ENCODE data around the gene GABRB2. TPM values are rescaled to one million over a fixed set of nuclear protein-coding genes. Genes with fewer than 3 reads are reported as not detected.
A peak's percentile ranks its signal among the peaks of the same experiment; 100 is the strongest.

GABRB2 gene
- total and polyA plus RNA-seq, 3 experiments from 2014 or later = not detected

DNA sequence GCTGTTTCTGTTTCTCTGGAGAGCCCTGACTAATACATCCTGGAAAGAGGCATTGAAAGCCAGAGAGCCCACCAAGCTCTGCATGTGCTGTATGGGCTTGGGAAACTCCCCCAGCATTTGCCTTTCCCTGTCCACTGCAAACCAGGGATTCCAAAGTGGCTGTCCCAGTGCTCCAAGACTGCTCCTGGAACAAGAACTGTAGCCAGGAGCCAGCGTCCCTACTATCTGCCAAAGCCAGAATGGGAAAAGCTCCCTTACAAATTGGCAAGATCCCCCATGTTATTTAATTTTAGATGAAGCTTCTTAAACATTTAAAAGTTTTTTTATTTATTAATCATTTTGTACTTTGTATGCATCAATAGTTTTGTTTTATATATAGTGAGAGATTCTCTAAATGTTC lies 263.2 kb downstream of the GABRB2 start:
- H3K4me1 ChIP-seq (ENCODE audit: insufficient read depth, low read length) = no peaks in the 10 kb centered on the region
- no peaks in the 10 kb centered on the region for H3K9me3 ChIP-seq (ENCODE audit: low read length)
- Mint-ChIP-seq H3K4me1 (no peaks in the 10 kb centered on the region), H3K36me3 (no peaks in the 10 kb centered on the region), H3K27me3 (no peaks in the 10 kb centered on the region), H3K4me3 (no peak overlapping the region), H3K9me3 (peaks cover 0 to 7% (median 0%) of the 10 kb centered on the region in 5 donors), H3K27ac (no peak overlapping the region)
- POLR2A ChIA-PET = no interaction called here
- no peaks in the 10 kb centered on the region for H3K36me3 ChIP-seq (ENCODE audit: insufficient read depth, low read length)
- CTCF ChIA-PET = no interaction called here
- no peaks in the 10 kb centered on the region for H3K27me3 ChIP-seq (ENCODE audit: insufficient read depth, low read length, poor library complexity, severe bottlenecking)
- no peak for DNase-seq
- no peak overlapping the region for H3K4me3 ChIP-seq (ENCODE audit: low read length)
- H3K27ac ChIP-seq (ENCODE audit: low read depth, low read length) = no peak overlapping the region

GRCh38 chr5:161278739-161279660 lies 267.5 kb downstream of the GABRB2 start:
- no peaks in the 10 kb centered on the region for H3K4me1 Mint-ChIP-seq
- no peak overlapping the region for H3K27ac Mint-ChIP-seq
- POLR2A ChIA-PET = no interaction called here
- H3K4me3 ChIP-seq (ENCODE audit: low read length) = no peak overlapping the region
- no peaks in the 10 kb centered on the region for H3K36me3 Mint-ChIP-seq
- no peak for DNase-seq
- no peak overlapping the region for H3K27ac ChIP-seq (ENCODE audit: low read depth, low read length)
- no peaks in the 10 kb centered on the region for H3K9me3 ChIP-seq (ENCODE audit: low read length)
- no peaks in the 10 kb centered on the region for H3K36me3 ChIP-seq (ENCODE audit: insufficient read depth, low read length)
- CTCF ChIA-PET = no interaction called here
- H3K4me3 Mint-ChIP-seq = no peak overlapping the region
- H3K27me3 Mint-ChIP-seq = no peaks in the 10 kb centered on the region
- H3K27me3 ChIP-seq (ENCODE audit: insufficient read depth, low read length, poor library complexity, severe bottlenecking) = no peaks in the 10 kb centered on the region
- H3K4me1 ChIP-seq (ENCODE audit: insufficient read depth, low read length) = no peaks in the 10 kb centered on the region
- peaks cover 0 to 7% (median 0%) of the 10 kb centered on the region in 5 donors for H3K9me3 Mint-ChIP-seq

DNA sequence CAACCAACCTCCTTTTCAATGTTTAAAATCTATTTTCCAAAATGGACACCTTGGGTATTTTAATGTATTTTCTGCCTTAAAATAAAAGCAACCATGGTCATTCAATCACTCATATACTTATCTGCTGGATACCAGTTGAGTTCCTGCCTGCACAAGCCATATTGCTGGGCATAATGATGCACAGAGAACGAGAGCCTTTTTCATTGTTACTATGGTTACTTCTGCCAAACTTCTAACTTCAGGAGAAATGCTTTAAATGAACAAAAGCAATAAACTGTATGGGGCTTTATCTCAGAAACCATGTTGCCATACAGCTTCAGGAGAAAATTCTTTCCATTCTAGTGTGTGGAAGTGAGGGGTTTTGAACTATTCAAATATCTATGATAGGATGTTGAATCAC lies 269.5 kb downstream of the GABRB2 start:
- Histone ChIP-seq H3K4me3 (ENCODE audit: low read length) (no peak overlapping the region), H3K27ac (ENCODE audit: low read depth, low read length) (no peak overlapping the region), H3K9me3 (ENCODE audit: low read length) (no peaks in the 10 kb centered on the region), H3K27me3 (ENCODE audit: insufficient read depth, low read length, poor library complexity, severe bottlenecking) (no peaks in the 10 kb centered on the region), H3K4me1 (ENCODE audit: insufficient read depth, low read length) (no peaks in the 10 kb centered on the region), H3K36me3 (ENCODE audit: insufficient read depth, low read length) (no peaks in the 10 kb centered on the region)
- Mint-ChIP-seq H3K4me1 (no peaks in the 10 kb centered on the region), H3K27ac (no peak overlapping the region), H3K9me3 (peaks cover 0 to 10% (median 4%) of the 10 kb centered on the region in 5 donors), H3K4me3 (no peak overlapping the region), H3K36me3 (no peaks in the 10 kb centered on the region), H3K27me3 (no peaks in the 10 kb centered on the region)
- ChIA-PET POLR2A (no interaction called here), CTCF (no interaction called here)
- no peak for DNase-seq

DNA sequence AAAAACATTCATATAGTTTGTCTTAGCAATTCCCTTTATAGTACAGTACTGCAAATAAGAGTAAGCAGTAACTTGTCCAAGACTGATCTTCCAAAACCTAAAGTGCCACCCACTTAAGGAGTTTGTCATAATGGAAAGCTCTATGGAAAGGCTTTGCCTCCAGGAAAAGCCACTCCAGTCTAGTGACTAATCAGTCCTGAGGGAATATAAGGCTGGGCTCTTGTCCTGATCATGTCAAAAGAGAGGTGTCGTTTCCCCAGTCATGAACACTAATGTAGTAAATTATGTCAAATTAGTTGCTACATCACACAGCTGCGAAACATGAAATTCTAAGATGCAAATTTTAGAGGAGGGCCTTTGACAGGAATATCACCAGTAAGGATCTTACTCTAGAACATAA lies 271.6 kb downstream of the GABRB2 start:
- Mint-ChIP-seq H3K36me3 (no peaks in the 10 kb centered on the region), H3K27me3 (no peaks in the 10 kb centered on the region), H3K27ac (peak overlapping the region in 1 of 8 donors; percentile 50), H3K9me3 (peaks cover 0 to 9% (median 4%) of the 10 kb centered on the region in 5 donors), H3K4me1 (no peaks in the 10 kb centered on the region), H3K4me3 (no peak overlapping the region)
- no peak for DNase-seq
- POLR2A ChIA-PET = no interaction called here
- H3K27me3 ChIP-seq (ENCODE audit: insufficient read depth, low read length, poor library complexity, severe bottlenecking) = no peaks in the 10 kb centered on the region
- CTCF ChIA-PET = no interaction called here
- H3K4me3 ChIP-seq (ENCODE audit: low read length) = no peak overlapping the region
- H3K36me3 ChIP-seq (ENCODE audit: insufficient read depth, low read length) = no peaks in the 10 kb centered on the region
- no peaks in the 10 kb centered on the region for H3K9me3 ChIP-seq (ENCODE audit: low read length)
- no peaks in the 10 kb centered on the region for H3K4me1 ChIP-seq (ENCODE audit: insufficient read depth, low read length)
- H3K27ac ChIP-seq (ENCODE audit: low read depth, low read length) = no peak overlapping the region

- DNase-seq = no peak
- Histone ChIP-seq H3K27me3 (ENCODE audit: insufficient read depth, low read length, poor library complexity, severe bottlenecking) (no peaks in the 10 kb centered on the region), H3K4me3 (ENCODE audit: low read length) (no peak overlapping the region), H3K4me1 (ENCODE audit: insufficient read depth, low read length) (no peaks in the 10 kb centered on the region), H3K9me3 (ENCODE audit: low read length) (no peaks in the 10 kb centered on the region), H3K36me3 (ENCODE audit: insufficient read depth, low read length) (no peaks in the 10 kb centered on the region), H3K27ac (ENCODE audit: low read depth, low read length) (no peak overlapping the region)
- H3K27ac Mint-ChIP-seq = no peak overlapping the region
- ChIA-PET CTCF (no interaction called here), POLR2A (no interaction called here)
- H3K9me3 Mint-ChIP-seq = peaks cover 0 to 9% (median 5%) of the 10 kb centered on the region in 5 donors
- H3K27me3 Mint-ChIP-seq = no peaks in the 10 kb centered on the region
- H3K4me1 Mint-ChIP-seq = no peaks in the 10 kb centered on the region
- H3K36me3 Mint-ChIP-seq = no peaks in the 10 kb centered on the region
- no peak overlapping the region for H3K4me3 Mint-ChIP-seq
These were observed 273.1 kb downstream of the GABRB2 start for GRCh38 chr5:161273410-161273809.

DNA sequence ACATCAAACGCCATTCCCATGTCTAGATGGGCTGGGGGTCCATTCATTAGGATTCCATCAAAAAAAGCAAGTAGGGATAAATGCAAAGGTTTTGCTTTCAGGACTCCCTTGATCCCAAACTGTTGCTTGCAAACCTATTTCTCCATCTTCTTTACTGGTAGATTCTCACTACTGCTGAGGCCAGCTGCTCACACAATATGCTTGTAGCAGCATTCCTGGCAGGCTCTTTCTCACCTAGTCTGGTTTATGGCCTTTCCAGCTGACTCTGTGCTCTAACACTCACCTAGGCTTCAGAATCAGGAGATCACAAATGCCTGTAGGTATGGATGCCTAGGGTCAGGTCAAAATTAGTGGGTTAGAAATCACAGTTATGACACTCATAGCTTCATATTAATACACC lies 274.7 kb downstream of the GABRB2 start:
- Histone ChIP-seq H3K27me3 (ENCODE audit: insufficient read depth, low read length, poor library complexity, severe bottlenecking) (no peaks in the 10 kb centered on the region), H3K27ac (ENCODE audit: low read depth, low read length) (no peak overlapping the region), H3K4me3 (ENCODE audit: low read length) (no peak overlapping the region), H3K36me3 (ENCODE audit: insufficient read depth, low read length) (no peaks in the 10 kb centered on the region), H3K9me3 (ENCODE audit: low read length) (no peaks in the 10 kb centered on the region), H3K4me1 (ENCODE audit: insufficient read depth, low read length) (no peaks in the 10 kb centered on the region)
- ChIA-PET POLR2A (no interaction called here), CTCF (no interaction called here)
- DNase-seq = no peak
- no peak overlapping the region for H3K4me3 Mint-ChIP-seq
- no peaks in the 10 kb centered on the region for H3K36me3 Mint-ChIP-seq
- peaks cover 0 to 9% (median 7%) of the 10 kb centered on the region in 5 donors for H3K9me3 Mint-ChIP-seq
- H3K4me1 Mint-ChIP-seq = no peaks in the 10 kb centered on the region
- no peaks in the 10 kb centered on the region for H3K27me3 Mint-ChIP-seq
- no peak overlapping the region for H3K27ac Mint-ChIP-seq

DNA sequence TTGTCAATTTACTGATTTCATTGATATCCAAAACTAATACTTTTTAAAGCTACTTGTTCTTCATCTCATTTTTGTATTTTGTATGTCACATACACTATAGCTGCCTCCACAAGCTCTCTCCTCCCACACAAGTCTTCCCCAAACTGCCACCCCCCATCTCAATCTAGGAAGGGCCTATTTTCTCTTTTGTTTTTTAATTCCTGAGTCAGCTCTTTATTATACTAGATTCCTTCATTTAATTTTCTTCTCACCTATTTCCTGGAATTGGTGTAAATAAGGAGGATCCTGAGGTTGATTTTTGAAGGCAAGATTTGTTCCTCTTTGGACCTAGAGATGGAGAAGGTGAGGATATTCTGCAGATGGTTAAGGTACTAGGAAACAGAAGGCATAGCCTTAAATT lies 277.4 kb downstream of the GABRB2 start:
- ChIA-PET POLR2A (no interaction called here), CTCF (no interaction called here)
- Mint-ChIP-seq H3K4me1 (no peaks in the 10 kb centered on the region), H3K27me3 (no peaks in the 10 kb centered on the region), H3K4me3 (no peak overlapping the region), H3K9me3 (peaks cover 0 to 14% (median 7%) of the 10 kb centered on the region in 5 donors), H3K27ac (no peak overlapping the region), H3K36me3 (no peaks in the 10 kb centered on the region)
- Histone ChIP-seq H3K9me3 (ENCODE audit: low read length) (no peaks in the 10 kb centered on the region), H3K27ac (ENCODE audit: low read depth, low read length) (no peak overlapping the region), H3K27me3 (ENCODE audit: insufficient read depth, low read length, poor library complexity, severe bottlenecking) (no peaks in the 10 kb centered on the region), H3K4me1 (ENCODE audit: insufficient read depth, low read length) (no peaks in the 10 kb centered on the region), H3K4me3 (ENCODE audit: low read length) (no peak overlapping the region), H3K36me3 (ENCODE audit: insufficient read depth, low read length) (no peaks in the 10 kb centered on the region)
- no peak for DNase-seq

- no peaks in the 10 kb centered on the region for H3K9me3 ChIP-seq (ENCODE audit: low read length)
- CTCF ChIA-PET = no interaction called here
- no peaks in the 10 kb centered on the region for H3K4me1 ChIP-seq (ENCODE audit: insufficient read depth, low read length)
- H3K36me3 Mint-ChIP-seq = no peaks in the 10 kb centered on the region
- H3K4me3 Mint-ChIP-seq = no peak overlapping the region
- H3K9me3 Mint-ChIP-seq = peaks cover 0 to 10% (median 4%) of the 10 kb centered on the region in 5 donors
- POLR2A ChIA-PET = no interaction called here
- H3K27me3 Mint-ChIP-seq = no peaks in the 10 kb centered on the region
- H3K27me3 ChIP-seq (ENCODE audit: insufficient read depth, low read length, poor library complexity, severe bottlenecking) = no peaks in the 10 kb centered on the region
- H3K4me1 Mint-ChIP-seq = no peaks in the 10 kb centered on the region
- no peak overlapping the region for H3K27ac Mint-ChIP-seq
- H3K36me3 ChIP-seq (ENCODE audit: insufficient read depth, low read length) = no peaks in the 10 kb centered on the region
- H3K27ac ChIP-seq (ENCODE audit: low read depth, low read length) = no peak overlapping the region
- H3K4me3 ChIP-seq (ENCODE audit: low read length) = no peak overlapping the region
- DNase-seq = no peak
These were observed 279.6 kb downstream of the GABRB2 start for GRCh38 chr5:161266954-161267353.
